Islet precursor cell (in vitro differentiated cells): Measurements from ENCODE around the gene POU6F2.
"Not testable (repeated sequence)": the region's sequence is repeated elsewhere in the genome, so short reads cannot be mapped to it uniquely, and the experiment has no call there.

Experiments used
- DNase-seq: peaks from one replicate; pipeline ENCODE4 v3.0.0-alpha.2; 2018

POU6F2 gene

DNA sequence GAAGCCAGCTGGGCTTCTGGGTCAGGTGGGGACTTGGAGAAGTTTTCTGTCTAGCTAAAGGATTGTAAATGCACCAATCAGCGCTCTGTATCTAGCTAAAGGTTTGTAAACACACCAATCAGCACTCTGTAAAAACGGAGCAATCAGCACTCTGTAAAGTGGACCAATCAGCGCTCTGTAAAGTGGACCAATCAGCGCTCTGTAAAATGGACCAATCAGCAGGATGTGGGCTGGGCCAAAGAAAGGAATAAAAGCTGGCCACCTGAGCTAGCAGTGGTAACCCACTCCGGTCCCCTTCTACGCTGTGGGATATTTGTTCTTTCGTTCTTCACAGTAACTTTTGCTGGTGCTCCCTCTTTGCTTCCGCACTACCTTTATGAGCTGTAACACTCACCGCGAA is 216.7 kb downstream of the POU6F2 start:
- DNase-seq, result not testable (repeated sequence)

DNA sequence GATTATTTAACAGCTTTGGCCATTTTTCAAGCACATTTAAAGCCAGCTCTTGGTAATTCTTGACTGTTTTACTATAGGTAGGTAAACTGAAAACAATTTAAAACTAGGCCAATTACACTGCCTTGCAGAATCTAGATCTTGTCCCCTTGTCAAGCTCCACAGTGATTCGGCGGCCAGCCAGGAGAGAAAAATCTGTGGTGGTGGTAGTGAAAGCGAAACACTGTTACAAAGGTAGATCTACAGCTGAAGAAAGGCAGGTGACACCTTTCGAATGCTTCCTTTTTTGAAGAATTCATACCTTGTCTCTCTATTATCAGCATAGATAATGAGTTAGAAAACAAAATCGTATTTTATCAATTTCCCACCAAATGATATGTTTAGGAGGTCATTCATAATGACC is 218.3 kb downstream of the POU6F2 start:
- no peak for DNase-seq

DNA sequence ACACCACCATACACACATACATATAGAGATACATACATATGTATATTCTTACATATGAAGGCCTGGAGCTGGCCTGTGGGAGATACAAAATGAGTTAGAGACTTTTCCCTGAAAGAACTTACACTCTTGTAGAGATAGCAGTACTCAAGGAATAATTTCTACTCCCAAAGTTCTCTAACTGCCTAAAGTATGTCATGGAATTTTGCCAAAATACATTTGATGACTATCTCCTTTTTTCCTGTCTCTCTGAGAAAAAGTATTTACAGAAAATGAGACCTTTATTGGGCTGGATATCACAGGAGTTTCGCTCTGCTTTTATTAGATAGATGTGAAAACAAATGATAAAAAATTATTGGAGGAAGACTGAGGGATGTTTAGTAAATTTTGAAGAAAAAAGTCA is 220.1 kb downstream of the POU6F2 start:
- DNase-seq, result no peak

DNA sequence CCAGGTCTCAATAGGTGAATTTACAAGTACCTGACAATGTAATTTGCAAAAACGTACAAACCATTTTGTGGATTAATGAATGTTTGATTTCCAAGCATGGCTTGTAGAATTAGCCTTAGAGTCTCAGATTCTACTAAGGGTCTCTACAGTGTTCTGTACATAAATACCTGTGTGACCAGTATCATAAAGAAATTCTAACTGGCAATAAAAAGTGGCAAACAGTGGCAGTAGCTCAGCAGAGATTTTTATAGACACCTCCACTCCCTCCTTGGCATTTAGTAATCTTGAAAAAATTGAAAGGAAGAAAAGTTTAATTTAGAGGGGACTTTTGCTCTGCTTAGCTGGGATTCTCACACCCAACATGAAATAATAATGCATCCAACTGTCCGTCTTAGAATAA is 220.8 kb downstream of the POU6F2 start:
- DNase-seq, result no peak

DNA sequence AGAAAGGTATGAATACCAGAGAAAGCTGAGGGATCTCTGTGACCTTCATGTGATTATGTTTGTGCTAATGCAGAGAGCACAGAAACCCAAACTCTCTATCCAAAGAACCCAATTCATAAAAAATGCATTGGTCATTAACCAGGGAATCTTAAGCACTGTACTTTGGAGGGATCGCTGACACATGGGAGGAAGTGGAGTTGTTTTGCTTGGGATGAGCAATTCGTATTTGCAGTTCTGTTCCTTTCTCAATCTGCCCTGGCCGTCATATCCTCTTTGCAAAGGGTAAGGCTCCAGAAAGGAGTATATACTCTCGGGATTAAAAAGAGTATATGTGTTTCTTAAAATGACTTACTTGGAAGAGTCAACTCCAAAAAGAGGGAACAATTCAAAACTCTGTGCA is 221.3 kb downstream of the POU6F2 start:
- DNase-seq, result no peak

DNA sequence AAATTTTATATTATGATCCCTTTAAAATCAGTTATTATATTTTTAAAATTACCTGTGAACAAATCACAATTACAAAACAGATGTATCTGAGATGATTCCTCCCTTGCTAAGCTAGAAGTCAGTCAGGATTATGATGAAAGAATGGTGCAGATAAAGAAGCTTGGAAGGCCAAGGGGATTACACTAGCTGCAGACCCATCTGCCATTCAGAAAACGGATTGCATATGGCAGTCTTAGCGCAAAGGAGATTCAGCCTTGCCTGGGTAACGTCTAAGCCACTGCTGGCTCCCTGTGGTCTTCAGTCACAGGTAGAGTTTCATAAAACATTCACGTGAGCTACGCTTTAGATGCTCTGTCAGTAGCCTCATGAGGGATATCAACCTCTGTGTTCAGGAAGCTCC is 222.2 kb downstream of the POU6F2 start:
- DNase-seq, result no peak

DNA sequence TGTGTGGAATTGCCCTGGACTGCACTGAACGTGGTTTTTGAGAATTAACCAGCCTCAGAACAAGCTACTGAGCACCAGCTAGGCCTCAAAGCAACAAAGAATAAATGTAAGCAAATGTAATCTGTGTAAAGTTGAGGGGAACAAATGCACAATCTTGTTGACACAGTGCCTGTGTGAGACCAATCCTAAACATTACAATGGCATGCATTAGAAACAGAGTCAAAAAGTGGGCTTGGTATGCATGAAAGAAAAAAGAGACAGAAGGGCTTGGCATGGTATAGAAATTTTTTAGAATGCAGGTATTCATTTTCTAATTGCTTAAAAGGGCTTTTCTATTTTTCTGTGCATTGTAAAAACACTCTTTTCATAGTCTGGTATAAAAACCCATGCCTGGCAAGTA is 224.3 kb downstream of the POU6F2 start:
- no peak for DNase-seq

DNA sequence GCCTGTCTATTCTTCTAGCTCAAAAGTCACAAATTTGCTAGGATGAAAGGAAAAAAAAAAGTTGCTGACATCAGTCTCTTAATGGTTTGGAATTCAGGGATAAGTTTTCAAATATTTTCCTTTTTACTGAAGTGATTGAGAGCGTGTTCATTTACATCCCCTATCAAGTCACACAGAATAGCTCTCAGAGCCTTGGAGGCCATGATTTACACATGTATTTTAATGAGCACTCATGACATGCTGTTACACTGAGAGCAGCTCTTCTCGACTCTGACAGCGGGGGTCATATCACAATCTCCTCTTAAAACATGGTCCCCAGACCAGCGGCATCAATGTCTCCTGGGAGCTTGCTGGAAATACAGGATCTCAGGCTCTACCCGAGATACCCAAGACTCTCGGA is 232.7 kb downstream of the POU6F2 start:
- DNase-seq, result no peak

DNA sequence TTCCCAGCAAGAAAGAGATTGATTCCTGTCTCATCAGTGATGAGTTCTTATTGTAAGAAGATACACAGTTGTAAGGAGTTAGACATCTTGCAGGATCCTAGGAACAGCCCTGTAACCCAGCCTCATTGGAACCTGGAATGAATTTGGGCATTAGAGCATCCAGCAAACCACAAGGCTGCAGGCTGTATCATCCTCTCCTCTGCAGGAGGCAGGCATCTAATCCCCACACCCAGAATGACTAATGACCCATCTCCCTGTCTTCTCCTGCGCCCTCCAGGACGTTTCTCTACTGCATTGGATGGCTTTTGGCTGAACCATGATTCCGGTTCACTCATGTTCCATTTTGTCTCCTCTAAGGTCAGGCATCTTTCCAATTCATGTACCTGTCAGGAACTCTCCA is 233.9 kb downstream of the POU6F2 start:
- DNase-seq, result no peak

DNA sequence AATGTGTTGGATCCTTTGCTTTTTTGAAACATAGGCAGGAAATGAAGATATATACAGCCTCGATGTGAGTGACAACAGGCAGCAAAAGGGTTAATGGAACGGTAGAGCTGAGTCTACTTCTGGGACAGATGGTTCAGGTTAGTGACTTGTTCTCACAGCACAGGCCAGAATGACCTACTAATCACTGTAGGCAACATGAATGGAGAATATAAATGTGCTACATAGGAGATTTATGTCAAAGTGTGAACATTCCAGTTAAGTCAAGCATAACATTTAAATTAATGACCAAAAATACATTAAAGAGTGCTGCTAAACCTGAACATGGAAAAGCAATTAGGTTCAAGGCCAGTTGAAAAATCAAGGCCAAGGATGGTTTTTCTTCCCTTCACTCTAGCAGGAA is 235.2 kb downstream of the POU6F2 start:
- DNase-seq, result no peak

DNA sequence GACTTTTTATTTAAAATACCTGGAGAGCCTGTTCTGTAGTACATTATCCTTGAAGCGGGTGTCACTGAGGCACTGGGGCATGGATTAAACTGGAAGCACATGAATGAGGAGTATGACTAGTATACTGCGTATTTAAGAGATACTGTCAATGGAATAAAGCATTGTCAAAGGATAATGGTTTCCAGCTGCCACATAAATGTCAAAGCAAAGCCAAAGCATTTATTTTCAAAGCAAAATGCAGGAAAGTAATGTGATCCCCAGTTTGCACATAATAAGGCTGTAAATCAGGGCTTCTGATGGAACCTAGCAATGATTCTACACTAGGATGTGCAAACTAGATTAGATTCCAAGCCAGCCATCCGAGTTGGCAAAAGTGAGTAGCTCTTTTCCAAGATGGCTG is 240.1 kb downstream of the POU6F2 start:
- no peak for DNase-seq

DNA sequence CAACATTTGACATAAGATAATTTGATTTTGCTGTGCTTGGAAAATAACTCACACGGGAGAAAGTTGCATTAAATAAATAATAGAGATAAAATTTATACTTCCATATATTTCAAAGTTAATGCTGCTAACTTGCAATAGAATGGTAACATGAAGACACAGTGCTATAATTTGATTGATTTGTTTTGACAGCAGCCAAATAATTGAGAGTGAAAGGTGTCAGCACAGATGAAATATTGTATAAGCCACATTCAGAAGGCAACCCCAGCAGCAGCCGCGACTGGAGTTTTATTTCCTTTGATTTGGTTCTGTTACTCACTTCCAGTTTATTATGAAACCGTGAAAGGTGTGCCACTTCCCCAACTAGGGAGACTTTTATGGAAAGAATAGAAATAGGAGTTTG is 242.2 kb downstream of the POU6F2 start:
- no peak for DNase-seq

DNA sequence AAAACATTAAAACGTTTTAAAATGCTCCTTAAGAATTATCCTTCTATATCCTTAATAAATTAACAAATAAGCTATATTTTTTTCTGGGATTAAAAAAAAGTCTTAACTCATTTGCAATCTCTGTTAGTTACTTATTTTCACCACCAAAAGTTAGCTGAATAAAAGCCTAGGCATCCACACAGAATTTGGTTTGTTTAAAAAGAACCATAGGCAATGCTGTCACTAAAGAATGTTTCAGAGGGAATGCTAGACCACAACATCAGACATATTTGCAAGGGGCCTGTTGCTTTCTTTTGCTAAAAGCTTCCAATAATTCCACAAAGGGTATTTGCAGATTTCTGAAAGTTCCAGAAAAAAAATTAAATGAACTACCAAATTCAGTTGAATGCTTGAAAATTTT is 244.2 kb downstream of the POU6F2 start:
- DNase-seq, result no peak

DNA sequence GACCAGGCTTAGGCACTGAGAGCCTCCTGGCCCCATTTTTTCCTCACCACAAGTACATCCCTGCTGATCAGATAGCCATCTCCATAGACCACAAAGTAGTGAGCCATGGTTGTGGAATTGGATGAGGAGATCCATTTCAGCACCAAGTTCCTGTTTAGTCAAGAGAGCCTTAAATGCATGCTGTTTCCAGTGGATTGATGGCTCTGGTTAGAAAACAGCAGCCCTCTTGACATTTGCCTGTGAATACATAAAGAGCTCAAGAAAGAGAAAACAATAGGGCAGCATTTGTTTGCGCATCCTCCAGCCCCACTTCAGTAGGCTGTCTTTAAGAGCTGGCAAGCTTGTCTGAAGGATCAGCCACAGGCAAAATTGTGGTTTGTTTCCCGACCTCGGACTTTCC is 251.2 kb downstream of the POU6F2 start:
- DNase-seq, result peak; percentile 96

DNA sequence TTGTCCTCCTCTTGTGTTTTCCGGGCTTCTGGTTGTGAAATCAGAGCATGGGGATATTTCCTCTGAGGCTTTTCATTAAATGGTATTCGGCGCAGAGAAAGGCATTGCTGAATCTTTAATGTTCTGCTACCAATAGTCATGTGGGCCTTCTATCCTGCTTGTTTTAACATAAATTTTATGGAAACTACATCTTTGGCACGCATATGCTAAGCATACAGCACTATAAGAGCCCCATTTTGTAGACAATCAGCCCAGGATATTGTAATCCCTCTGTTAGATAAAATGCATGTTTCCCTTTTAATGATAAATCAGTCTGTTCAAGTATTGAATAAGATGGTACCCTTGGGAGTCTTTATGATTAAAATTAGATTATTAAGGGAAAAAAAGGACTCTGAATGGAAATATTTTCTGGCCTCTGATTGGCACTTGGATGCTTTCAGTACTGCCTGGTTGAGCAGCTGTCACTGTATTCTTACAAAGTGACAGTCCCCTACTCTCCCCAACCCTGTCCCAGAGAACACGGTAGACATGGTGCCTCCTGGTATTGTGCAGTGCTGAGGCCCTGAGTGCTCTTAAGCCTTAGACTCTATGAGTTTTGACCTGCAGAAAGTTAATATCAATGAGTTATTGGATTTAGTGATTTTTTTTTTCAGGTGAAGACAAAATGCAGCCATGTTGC is 256.3 kb downstream of the POU6F2 start:
- DNase-seq, result no peak

DNA sequence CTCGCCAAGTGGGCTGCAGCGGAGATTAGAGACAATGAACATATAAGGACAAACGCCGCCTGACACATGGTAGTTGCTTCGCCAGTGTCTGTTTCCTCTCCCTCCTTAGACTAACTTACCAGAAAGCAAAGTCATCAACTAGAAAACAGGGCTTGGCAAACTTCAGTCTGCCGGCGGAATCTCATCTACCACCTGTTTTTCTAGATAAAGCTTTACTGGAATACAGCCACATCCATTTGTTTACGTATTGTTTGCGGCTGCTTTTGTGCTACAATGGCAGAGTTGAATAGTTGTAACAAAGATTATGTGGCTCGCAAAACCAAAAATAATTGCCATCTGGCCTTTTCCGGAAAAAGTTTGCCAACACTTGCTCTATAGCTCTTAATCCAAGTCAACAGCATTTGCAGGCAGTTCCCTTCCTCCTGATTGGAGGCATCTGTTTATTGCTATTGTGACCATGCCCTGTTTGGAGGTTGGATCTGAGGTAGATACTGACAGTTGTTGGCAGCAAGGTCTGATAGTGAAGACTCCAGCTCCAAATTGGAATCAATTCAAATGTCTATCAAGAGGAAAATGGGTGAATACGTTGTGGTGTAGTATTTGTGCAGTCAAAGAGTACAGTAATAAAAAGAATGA is 260.6 kb downstream of the POU6F2 start:
- DNase-seq, result no peak

DNA sequence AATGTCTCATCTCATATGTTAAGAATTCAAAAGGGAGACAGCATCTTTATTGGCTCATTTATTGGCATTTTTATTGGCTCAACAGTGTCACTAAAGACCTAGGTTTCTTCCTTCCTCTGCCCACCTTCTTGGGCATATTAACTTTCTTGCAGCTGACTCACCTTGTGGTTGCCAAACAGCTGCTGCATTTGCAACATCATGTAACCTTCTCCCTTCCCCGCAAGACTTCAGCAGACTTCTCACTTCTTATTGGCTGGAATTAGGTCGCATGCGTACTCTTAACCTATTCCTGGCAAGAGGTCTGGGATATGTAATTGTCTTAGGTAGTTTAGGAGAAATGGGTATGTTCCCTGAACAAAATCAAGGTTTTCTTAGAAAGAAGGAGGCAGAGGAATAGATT is 263.2 kb downstream of the POU6F2 start:
- no peak for DNase-seq

DNA sequence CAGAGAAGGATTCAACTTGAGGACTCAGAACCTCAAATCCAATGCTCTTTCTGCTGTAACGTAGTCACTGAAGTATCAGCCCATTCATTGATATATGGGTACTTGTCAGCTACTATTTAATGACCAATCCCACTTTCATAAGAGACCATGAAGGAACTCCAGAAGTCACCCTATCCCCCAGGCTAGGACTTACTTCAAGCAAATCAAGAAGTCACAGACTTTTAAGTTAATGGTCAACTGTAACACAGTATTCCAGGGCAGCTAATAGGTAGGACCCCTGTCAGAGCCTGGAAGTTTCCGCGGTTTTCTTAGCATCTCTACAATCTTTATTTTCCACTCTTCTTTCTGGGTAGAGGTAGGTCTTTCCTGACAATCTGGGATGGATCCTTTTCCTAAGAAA is 269.9 kb downstream of the POU6F2 start:
- DNase-seq, result no peak

DNA sequence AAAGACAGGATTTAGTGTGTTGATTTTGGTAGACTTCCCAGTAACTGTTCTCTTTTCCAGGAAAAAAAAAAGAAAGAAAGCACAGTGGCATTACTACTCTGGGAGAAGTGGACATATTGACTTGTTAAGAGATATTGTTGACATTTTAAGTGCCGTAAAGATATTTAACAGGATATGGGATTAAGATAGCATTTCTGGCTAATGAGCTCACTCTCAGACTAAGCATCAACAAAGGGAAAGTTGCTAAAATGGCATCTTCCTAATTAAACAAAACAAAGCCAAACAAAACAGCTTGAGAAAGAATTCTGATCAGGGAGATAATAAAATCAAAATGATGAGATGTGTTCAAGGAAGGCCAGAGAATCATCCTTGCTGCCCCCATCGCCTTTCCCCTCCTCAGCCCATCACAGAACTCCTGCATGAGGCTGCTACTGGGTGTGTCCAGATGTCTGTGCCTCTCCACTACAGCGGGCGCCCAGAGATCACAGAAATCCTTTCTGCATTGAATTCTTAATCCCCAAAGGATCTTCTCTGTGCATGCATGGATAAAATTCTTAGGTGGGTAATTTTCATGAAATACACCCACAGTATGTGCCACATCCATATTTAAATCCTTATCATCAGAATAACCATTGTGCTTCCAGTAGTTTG is 270.5 kb downstream of the POU6F2 start:
- no peak for DNase-seq

DNA sequence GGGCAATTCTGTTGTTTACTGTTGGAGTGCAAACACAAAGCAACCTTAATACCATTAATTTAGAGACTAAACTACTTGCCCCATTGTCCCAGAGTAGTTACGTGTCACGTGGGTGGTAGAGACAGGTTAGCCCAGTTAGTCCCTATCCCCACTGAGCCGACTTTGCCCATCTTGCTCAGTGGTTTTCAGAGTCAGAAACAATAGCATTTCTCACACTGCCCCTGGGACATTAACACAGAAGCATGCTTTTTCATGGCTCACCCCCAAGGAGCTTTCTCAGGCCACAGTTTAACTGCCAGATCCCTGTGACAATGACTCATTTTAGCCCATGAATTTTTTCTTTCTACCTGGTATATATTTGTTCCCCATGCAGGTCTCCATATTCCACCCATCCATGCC is 271.0 kb downstream of the POU6F2 start:
- peak; percentile 83 for DNase-seq

DNA sequence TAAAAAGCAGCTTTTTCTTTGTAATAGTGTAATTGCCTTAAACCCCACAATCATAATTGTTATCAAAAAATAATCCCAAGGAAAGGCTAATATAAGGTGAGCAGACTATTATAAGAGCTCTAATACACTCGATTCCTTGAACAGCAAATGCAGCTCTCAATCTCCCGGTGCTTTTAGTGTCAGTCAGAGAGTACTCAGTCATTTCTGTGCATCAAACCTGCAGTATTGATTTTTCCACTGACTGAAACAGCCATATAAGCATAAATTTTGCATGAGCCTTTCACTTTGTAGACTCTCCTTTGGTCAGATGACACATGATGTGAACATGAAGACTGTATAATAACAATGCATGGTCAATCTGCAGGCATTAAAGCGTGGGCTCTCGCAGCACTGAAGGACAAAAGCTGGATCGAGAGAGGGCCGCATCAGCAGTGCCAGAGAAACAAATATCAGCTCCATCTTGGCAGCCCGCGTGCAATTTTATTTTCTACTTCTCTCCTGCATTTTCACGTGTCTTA is 272.0 kb downstream of the POU6F2 start:
- no peak for DNase-seq

DNA sequence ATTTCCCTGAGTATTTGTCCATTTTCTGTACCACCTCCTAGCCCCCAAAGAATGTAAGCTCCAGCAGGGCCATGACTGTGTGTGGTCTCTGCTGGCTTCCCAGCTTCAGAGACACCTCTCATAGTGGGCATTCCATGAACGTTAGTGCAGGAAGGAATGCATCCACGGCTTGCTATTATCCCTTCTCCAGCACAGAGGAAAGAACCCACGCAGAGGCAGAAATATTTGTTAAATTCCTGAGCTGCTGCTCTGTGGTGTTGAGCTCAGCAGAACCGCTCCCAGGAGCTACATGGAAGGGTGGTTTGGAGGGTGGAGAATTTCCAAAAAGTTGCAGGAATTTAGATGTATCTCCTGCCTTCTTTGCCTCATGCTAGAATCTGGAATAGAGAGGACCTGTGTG is 275.2 kb downstream of the POU6F2 start:
- peak; percentile 92 for DNase-seq

DNA sequence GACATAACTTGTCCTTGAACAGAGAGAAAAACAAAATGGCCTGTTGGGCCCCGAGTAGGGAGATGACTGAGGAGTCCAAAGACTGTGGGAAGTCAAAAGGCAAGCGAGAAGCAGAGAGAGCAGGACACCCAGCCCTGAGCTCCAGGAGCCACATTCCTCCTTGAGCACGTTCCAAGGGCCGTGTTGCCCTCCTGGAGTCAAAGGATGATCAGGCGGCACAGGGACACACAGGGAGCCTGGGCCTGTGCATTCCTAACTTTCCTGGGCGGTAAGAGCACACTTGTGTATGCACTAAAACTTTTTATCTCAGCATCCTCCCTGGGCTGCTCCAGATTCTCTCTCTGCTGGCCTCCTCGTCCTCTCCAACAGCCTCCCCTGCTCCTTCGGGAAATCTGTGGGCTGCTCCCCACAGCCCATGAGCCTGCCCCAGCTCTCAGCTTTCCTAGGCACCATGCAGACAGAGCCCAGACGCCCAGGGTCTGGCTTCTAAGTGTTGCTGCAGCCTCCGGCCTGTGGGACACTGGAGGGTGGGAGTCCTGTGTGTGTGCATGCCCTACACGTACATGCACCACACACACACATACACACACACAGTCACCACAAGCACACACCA is 281.8 kb downstream of the POU6F2 start:
- peak; percentile 58 for DNase-seq

DNA sequence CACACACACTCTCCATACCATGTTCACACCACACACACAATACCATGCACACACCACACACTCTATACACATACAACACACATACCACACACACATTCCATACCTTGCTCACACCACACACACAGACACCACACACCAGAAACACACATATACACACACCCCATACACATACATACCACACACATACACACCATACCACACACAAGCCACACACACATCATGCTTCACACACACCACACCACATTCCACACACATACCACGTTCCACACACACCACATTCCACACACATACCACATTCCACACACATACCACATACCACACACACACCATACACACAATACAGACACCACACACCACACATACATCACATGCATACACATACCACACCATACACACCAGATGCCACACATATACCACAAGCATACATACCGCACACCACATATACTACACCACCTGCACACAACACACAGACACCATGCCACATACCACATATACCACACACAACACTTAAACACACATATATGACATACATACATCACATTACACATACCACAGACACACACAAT is 282.7 kb downstream of the POU6F2 start:
- no peak for DNase-seq
